WTC11 (cell line): Measurements from ENCODE around the gene IRS1. TPM values are rescaled to one million over a fixed set of nuclear protein-coding genes. Genes with fewer than 3 reads are reported as not detected.

Source experiments
- ATAC-seq: fragments of 200-7000 bp; cut with Tn5 transposase; 2 replicates; pipeline ENCODE4 v1.10.0; 2021; ENCODE audit warnings: mild to moderate bottlenecking, moderate library complexity
- CTCF ChIA-PET: fragments of 300-600 bp; sonication (Branson Sonifier 250); formaldehyde crosslinking; loops from one replicate; lab custom pipeline; 2021; ENCODE audit warnings: antibody characterized with exemption; lab: Charles Lee
- POLR2A ChIA-PET: fragments of 350-600 bp; sonication (Branson Sonifier 250); formaldehyde crosslinking; loops from one replicate; lab custom pipeline; 2021; ENCODE audit warnings: antibody characterized with exemption; lab: Charles Lee
- DNase-seq: peaks from one replicate; pipeline ENCODE4 v3.0.0; 2021; ENCODE audit warnings: low spot score
- H3K27ac Mint-ChIP-seq: 2 replicates; pipeline ENCODE4 v1.8.0; 2021; ENCODE audit warnings: mixed read lengths
- H3K27me3 Mint-ChIP-seq: 2 replicates; pipeline ENCODE4 v1.8.0; 2021; ENCODE audit warnings: low read depth, mild to moderate bottlenecking, moderate library complexity, mixed read lengths
- H3K36me3 Mint-ChIP-seq: 2 replicates; pipeline ENCODE4 v1.8.0; 2021; ENCODE audit warnings: mixed read lengths
- H3K4me1 Mint-ChIP-seq: 2 replicates; pipeline ENCODE4 v1.8.0; 2022; ENCODE audit warnings: mixed read lengths
- H3K4me3 Mint-ChIP-seq: 2 replicates; pipeline ENCODE4 v1.8.0; 2021; ENCODE audit warnings: mild to moderate bottlenecking, moderate library complexity, mixed read lengths
- H3K9me3 Mint-ChIP-seq: 2 replicates; pipeline ENCODE4 v1.8.0; 2021; ENCODE audit warnings: mixed read lengths
- AFF4 ChIP-seq: sonication (generic); formaldehyde crosslinking; IDR thresholded peaks from 2 replicates; pipeline ENCODE4 v1.8.1; 2023; ENCODE audit warnings: mild to moderate bottlenecking, missing genetic modification reagents, borderline replicate concordance
- CTCF ChIP-seq: fragments of 200-600 bp; IDR thresholded peaks from 2 replicates; pipeline ENCODE4 v1.8.0; 2022; ENCODE audit warnings: antibody characterized with exemption
- E2F5 ChIP-seq: sonication (generic); formaldehyde crosslinking; IDR thresholded peaks from 2 replicates; pipeline ENCODE4 v1.8.1; 2022; ENCODE audit warnings: mild to moderate bottlenecking, moderate library complexity, missing genetic modification reagents
- ESRRA ChIP-seq: sonication (generic); formaldehyde crosslinking; IDR thresholded peaks from 2 replicates; pipeline ENCODE4 v1.8.1; 2022; ENCODE audit warnings: mild to moderate bottlenecking, missing genetic modification reagents, borderline replicate concordance
- FOXK1 ChIP-seq: sonication (generic); formaldehyde crosslinking; IDR thresholded peaks from 2 replicates; pipeline ENCODE4 v1.8.0; 2022; ENCODE audit warnings: mild to moderate bottlenecking, moderate library complexity, missing genetic modification reagents
- HMGXB4 ChIP-seq: sonication (generic); formaldehyde crosslinking; IDR thresholded peaks from 2 replicates; pipeline ENCODE4 v1.8.1; 2023; ENCODE audit warnings: mild to moderate bottlenecking, moderate library complexity, missing genetic modification reagents
- JUN ChIP-seq: sonication (generic); formaldehyde crosslinking; IDR thresholded peaks from 2 replicates; pipeline ENCODE4 v1.8.0; 2023; ENCODE audit warnings: mild to moderate bottlenecking, missing genetic modification reagents
- NR1H2 ChIP-seq: sonication (generic); formaldehyde crosslinking; IDR thresholded peaks from 2 replicates; pipeline ENCODE4 v1.9.0; 2021; ENCODE audit warnings: mild to moderate bottlenecking, moderate library complexity, missing genetic modification reagents
- OVOL2 ChIP-seq: fragments of 250-450 bp; sonication (Bioruptor Pico); IDR thresholded peaks from 2 replicates; pipeline ENCODE4 v1.9.0; 2021; ENCODE audit warnings: mild to moderate bottlenecking, borderline replicate concordance
- SMAD4 ChIP-seq: sonication (generic); formaldehyde crosslinking; IDR thresholded peaks from 2 replicates; pipeline ENCODE4 v1.8.0; 2022; ENCODE audit warnings: mild to moderate bottlenecking, missing genetic modification reagents
- STAT6 ChIP-seq: sonication (generic); formaldehyde crosslinking; conservative IDR thresholded peaks from 2 replicates; pipeline ENCODE4 v1.8.1; 2023; ENCODE audit warnings: mild to moderate bottlenecking, low read depth, missing genetic modification reagents, moderate library complexity
- TEAD1 ChIP-seq: sonication (generic); formaldehyde crosslinking; IDR thresholded peaks from 2 replicates; pipeline ENCODE4 v1.8.0; 2022; ENCODE audit warnings: mild to moderate bottlenecking, missing genetic modification reagents
- USF1 ChIP-seq: sonication (generic); formaldehyde crosslinking; IDR thresholded peaks from 2 replicates; pipeline ENCODE4 v1.8.0; 2022; ENCODE audit warnings: mild to moderate bottlenecking, missing genetic modification reagents
- ZBTB43 ChIP-seq: sonication (generic); formaldehyde crosslinking; IDR thresholded peaks from 2 replicates; pipeline ENCODE4 v1.8.1; 2023; ENCODE audit warnings: mild to moderate bottlenecking, missing genetic modification reagents
- ZNF396 ChIP-seq: fragments of 250-450 bp; sonication (Bioruptor Pico); IDR thresholded peaks from 2 replicates; pipeline ENCODE4 v1.8.0; 2021; ENCODE audit warnings: mild to moderate bottlenecking, moderate library complexity, borderline replicate concordance
- ZNF423 ChIP-seq: fragments of 250-450 bp; sonication (Bioruptor Pico); IDR thresholded peaks from 2 replicates; pipeline ENCODE4 v2.1.2; 2022; ENCODE audit warnings: mild to moderate bottlenecking, moderate library complexity
- total RNA-seq: library from RNA; stranded (reverse); gene quantifications from 3 replicates; pipeline ENCODE4 v1.2.3, GENCODE V29; 2021

Gene IRS1
- total RNA-seq, 1 experiment from 2014 or later: 22.9 TPM

- ATAC-seq: no peak
- H3K27ac Mint-ChIP-seq: no peak overlapping the region
These were observed 78.1 kb downstream of the IRS1 start for GRCh38 chr2:226721541-226721940.

GRCh38 chr2:226720948-226721347 is 78.7 kb downstream of the IRS1 start:
- H3K4me3 Mint-ChIP-seq: no peak overlapping the region
- H3K36me3 Mint-ChIP-seq: no peaks in the 10 kb centered on the region
- H3K27ac Mint-ChIP-seq: no peak overlapping the region
- no peaks in the 10 kb centered on the region for H3K27me3 Mint-ChIP-seq
- ATAC-seq: peak; percentile 69
- POLR2A ChIA-PET: interaction anchor here (0.5 kb wide), 1 partner anchor 1052 kb away, joined by 5 read pairs; no protein-coding TSS in a partner anchor
- no peaks in the 10 kb centered on the region for H3K9me3 Mint-ChIP-seq
- CTCF ChIA-PET: no interaction called here
- peaks cover 15% of the 10 kb centered on the region for H3K4me1 Mint-ChIP-seq
- DNase-seq: no peak
- TF ChIP-seq ZNF423 (no peak), OVOL2 (CRISPR knock-in tag) (no peak), E2F5 (CRISPR knock-in tag) (no peak), CTCF (no peak), ZBTB43 (CRISPR knock-in tag) (no peak)

More at GRCh38 chr2:226721541-226721940, 78.1 kb downstream of the IRS1 start:
- ChIA-PET CTCF (no interaction called here), POLR2A (no interaction called here)
- Mint-ChIP-seq H3K4me1 (peaks cover 16% of the 10 kb centered on the region), H3K36me3 (no peaks in the 10 kb centered on the region), H3K27me3 (no peaks in the 10 kb centered on the region), H3K4me3 (no peak overlapping the region), H3K9me3 (no peaks in the 10 kb centered on the region)
- TF ChIP-seq AFF4 (CRISPR knock-in tag) (no peak), HMGXB4 (CRISPR knock-in tag) (no peak), SMAD4 (CRISPR knock-in tag) (no peak), CTCF (no peak)
- DNase-seq: no peak

- ATAC-seq: no peak
- TF ChIP-seq FOXK1 (CRISPR knock-in tag) (no peak), STAT6 (CRISPR knock-in tag) (no peak), USF1 (no peak), JUN (CRISPR knock-in tag) (no peak), NR1H2 (CRISPR knock-in tag) (no peak), TEAD1 (CRISPR knock-in tag) (no peak), ZNF396 (CRISPR knock-in tag) (no peak), ESRRA (CRISPR knock-in tag) (no peak)
- Mint-ChIP-seq H3K4me1 (peaks cover 7% of the 10 kb centered on the region), H3K27me3 (no peaks in the 10 kb centered on the region), H3K9me3 (no peaks in the 10 kb centered on the region), H3K36me3 (no peaks in the 10 kb centered on the region), H3K27ac (no peak overlapping the region), H3K4me3 (no peak overlapping the region)
- POLR2A ChIA-PET: no interaction called here
- DNase-seq: no peak
- CTCF ChIA-PET: no interaction called here
These were observed 81.9 kb downstream of the IRS1 start for GRCh38 chr2:226717719-226718118.
